KG1 (cell line): ENCODE measurements around the gene NADK2.

Experiments
- DNase-seq: peaks from one replicate; lab custom pipeline; 2025; lab: John Stamatoyannopoulos, UW

The NADK2 gene

GRCh38 chr5:36161361-36161760 lies 80.4 kb downstream of the NADK2 start:
- DNase-seq: no peak

- no peak for DNase-seq
Measured at GRCh38 chr5:36160617-36161016, 81.1 kb downstream of the NADK2 start.

DNA sequence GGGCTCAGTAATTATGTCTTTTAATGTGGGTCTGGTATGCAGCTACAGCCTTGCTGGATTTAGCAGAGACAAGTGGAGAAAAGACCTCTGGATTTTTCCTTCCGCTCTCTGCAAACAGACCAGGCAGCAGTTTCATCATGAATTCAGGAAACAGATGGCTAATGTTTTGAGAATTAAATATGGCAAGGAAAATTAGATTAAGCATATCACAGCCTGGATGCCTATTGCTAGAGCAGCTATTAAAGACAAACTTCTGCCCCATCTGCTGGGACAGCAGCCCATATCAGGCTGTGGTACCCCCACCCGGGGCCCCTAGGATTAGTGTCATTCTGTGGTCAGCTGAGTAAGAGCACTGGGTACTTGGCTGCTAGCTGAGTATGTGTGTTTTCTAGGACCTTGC lies 83.6 kb downstream of the NADK2 start:
- DNase-seq: no peak

GRCh38 chr5:36156619-36157018 lies 85.1 kb downstream of the NADK2 start:
- no peak for DNase-seq

GRCh38 chr5:36156121-36156601 lies 85.6 kb downstream of the NADK2 start:
- DNase-seq: no peak

DNA sequence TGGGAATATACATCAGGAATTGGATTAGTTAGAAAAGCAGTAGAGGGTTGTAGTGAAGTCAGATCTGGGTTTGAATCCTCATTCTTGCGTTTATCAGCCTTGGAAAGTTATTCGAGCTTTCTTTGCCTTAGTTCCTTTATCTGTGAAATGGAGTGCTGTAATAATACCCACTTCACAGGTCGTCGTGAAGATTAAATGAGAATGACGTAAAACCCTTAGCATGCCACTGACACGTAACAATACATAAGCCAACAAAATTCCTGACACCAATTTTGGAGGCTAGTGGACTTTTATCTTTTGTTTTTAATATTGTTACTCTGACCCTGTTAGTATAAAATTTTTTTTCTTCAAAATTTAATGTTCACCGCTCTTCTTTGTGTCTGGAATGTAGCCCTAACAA lies 86.4 kb downstream of the NADK2 start:
- no peak for DNase-seq

DNA sequence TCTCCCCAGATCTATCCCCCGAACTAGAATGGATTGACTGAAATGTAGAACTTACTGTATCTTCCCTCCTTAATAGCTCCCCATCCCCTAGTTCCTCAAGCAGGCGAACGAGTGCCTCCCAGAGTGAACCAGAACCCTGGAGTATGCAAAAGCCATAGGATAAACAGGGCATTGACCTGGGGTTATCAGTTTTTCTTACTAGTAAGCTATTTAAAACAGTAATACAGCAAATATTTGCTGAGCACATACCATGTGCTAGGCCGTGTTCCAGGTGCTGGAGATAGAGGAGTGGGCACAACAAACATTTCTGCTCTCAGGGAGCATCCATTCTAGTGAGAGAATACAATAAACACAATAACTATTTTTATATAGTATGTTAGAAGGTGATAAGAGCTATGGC lies 88.0 kb downstream of the NADK2 start:
- DNase-seq: no peak

- no peak for DNase-seq
Measured at GRCh38 chr5:36153298-36153677, 88.4 kb downstream of the NADK2 start.

DNA sequence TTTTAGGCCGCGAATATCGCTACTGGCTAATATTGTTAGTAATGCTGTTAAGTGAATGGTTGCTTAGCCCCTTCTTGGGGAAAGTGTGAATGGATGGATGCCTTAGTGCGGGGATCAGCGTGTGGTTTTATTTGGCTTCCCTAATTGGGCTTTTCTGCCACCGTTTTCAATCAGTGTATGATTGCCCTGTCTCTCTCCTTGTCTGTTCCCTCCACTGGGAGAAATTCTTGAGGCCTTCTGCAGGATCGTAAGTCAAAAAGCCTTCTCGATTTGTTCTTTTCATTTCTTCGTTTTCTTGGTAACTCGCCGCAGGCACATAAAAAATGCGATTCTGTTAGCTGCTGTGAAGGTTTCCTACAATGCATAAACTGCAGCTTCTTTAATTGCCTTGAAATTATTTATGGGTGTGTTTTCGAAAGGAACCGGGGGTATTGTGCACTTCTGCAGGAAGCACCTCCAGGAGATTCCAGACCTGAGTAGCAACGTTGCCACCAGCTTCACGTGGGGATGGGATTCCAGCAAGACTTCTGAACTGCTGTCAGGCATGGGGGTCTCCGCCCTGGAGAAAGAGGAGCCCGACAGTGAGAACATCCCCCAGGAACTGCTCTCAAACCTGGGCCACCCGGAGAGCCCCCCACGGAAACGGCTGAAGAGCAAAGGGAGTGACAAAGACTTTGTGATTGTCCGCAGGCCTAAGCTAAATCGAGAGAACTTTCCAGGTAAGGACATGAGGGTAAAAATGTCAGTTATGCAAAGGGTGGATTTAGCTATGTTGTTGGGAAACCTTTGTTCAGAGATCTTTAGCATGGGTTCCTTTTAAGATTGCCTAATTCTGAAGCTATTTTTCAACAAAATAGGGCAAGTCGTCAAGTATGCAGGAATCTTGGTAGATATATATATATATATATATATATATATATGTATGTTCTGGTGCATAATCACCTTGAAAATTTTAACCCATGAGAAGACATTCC lies 89.1 kb downstream of the NADK2 start:
- DNase-seq: no peak

DNA sequence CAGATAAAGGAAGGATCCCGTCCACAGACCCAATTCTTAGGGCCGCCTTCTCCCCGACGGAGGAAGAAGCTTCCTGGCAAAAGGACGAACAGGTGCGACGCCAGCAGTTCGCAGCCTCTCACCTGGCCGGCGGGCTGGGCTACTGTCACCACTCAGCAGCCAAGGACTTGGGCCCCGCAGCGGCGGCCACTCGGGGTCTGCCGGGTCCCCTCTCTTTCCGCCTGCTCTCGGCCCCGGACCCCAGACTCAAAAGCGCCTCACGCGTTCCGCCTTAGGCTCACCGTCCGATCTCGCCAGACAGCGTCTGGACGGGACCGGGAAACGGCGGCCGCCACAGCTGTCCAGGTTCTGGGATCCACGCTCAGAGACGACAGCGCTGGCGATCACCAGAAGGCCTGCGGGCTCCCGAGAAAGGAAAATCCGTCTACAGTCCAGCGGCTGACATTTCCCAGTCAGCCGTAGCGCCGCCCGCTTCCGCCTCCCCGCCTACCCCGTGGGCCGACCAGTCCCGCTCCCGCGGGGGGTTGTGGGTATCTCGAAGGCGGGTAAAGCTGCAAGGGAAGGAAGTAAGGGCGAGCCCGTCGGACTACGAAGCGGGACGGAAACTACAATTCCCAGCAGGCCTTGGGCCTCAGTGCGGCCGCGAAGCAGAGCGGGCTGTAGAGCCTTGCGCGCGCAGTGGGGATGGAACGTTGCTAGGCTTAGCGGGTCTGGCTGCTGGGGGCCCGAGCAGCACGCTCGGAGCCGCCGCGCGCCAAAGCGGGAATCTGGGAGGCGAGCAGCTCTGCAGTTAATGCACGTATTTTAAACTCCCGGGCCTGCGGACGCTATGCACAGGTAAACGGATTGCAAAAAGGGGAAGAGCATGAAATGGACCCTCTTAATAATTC lies 90.0 kb downstream of the NADK2 start, which contains the start of the genes LMBRD2 and SKP2:
TSS of gene LMBRD2 (minus strand) at position 454 of the 890 bp plus-strand sequence. CDS start 8,538 bp downstream, outside the sequence.
TSS of gene SKP2 (plus strand) at position 678 of the 890 bp plus-strand sequence. CDS start at position 830, 152 bp downstream.
- peak; percentile 91 for DNase-seq

DNA sequence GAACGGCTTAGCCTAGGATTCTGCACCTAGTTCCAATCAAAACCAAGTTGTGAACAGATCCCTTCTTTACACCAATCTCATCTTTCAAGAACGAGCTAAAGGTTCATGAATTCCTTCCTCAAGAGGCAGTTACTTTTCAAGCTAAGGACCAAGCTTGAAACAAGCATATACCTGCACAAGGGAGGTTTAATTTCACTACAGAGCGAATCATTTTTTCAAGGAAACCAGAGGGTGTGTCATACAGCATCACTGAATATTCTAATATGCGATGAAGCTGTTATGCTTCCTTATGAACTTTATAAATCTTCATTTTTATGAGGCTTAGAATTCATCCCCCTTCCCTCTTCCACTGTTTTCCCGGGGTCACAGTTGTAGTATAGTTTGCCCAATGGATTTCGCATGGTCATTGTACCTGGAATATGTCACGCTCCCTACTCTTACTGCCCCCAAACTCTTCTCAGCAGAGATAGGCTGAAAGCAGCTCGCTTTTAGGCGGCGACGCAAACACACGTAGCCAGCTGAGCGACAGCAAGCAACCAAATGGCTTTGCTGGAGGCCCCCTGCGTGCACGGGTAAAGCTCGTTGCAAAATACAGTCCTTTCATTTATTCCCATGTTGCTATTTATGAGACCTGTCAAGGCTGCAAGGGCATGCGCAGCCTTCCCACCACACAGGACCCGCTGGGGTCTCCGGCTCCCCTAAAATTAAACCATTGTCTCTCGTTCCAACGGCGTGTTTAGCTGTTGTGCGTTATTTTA lies 90.9 kb downstream of the NADK2 start:
- peak; percentile 11 for DNase-seq

DNA sequence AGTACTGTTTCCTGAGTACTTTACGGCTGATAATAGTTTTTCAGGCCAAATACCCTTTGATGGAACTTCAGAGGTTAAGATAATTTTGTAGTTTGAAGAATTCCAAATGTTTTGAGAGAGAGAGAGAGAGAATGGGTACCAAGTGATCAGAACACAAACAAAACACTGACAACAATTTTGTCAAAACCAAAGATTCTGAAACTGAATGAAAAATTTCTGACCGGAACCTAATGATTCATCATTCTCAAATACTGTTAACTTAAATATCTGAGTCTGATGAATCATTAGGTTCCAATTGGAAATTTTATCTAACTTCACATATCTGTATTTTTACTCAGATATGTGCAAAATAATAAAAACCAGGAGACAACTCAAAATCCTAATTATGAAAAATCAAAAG lies 94.0 kb downstream of the NADK2 start:
- DNase-seq: no peak

- DNase-seq: no peak
Measured at GRCh38 chr5:36146390-36146789, 95.3 kb downstream of the NADK2 start.

- DNase-seq: no peak
Measured at GRCh38 chr5:36145311-36145710, 96.4 kb downstream of the NADK2 start.
